NK-92 (cell line): ENCODE results near the gene SARDH.

Source experiments
- DNase-seq: peaks from one replicate; lab custom pipeline; 2025; ENCODE audit not compliant: unreplicated experiment; lab: John Stamatoyannopoulos, UW

Gene SARDH

GRCh38 chr9:133654736-133655657, 83.2 kb downstream of the SARDH start:
- no peak for DNase-seq

DNA sequence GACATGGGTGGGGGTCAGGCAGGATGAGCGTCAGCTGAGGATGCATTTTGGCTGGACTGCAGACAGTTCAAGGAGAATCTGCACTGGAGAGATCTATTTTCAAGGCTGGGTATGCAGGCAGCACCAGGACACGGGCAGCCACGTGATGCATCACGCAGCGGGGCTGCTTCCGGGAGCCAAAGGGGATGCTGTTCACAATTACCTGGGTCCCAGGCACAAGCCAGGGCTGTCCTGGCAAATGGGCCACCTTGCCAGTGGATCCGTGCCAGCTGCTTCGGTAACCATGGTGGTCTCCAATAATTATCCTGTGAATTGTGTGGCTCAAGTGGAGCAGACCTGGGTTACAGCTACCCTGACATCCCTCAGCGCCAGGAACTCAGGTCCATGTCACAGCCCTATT, 84.5 kb downstream of the SARDH start:
- no peak for DNase-seq

DNA sequence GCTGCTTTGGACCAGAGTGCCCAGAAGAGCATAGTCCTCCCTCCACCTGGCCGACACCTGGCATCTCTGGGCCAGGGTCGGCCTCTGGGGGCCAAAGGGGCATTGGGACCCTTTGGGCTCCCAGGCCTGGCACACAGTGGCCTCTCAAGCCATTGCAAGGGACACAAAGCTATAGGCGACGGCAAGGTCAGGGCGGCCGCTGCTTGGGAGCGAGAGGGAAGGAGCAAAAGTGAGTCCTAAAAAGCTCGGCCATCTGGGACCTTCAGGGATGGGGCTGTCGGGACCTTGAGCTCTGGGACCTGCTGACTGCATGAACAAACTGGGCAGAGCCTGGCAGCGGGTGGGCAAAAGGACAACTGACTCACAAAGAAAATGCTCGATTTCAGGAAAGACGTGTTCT, 88.1 kb downstream of the SARDH start:
- DNase-seq = no peak

- DNase-seq = no peak
These were observed 89.0 kb downstream of the SARDH start for GRCh38 chr9:133649194-133649593.

- no peak for DNase-seq
These were observed 90.2 kb downstream of the SARDH start for GRCh38 chr9:133647765-133648469.

- DNase-seq = no peak
These were observed 91.0 kb downstream of the SARDH start for GRCh38 chr9:133647148-133647547.

DNA sequence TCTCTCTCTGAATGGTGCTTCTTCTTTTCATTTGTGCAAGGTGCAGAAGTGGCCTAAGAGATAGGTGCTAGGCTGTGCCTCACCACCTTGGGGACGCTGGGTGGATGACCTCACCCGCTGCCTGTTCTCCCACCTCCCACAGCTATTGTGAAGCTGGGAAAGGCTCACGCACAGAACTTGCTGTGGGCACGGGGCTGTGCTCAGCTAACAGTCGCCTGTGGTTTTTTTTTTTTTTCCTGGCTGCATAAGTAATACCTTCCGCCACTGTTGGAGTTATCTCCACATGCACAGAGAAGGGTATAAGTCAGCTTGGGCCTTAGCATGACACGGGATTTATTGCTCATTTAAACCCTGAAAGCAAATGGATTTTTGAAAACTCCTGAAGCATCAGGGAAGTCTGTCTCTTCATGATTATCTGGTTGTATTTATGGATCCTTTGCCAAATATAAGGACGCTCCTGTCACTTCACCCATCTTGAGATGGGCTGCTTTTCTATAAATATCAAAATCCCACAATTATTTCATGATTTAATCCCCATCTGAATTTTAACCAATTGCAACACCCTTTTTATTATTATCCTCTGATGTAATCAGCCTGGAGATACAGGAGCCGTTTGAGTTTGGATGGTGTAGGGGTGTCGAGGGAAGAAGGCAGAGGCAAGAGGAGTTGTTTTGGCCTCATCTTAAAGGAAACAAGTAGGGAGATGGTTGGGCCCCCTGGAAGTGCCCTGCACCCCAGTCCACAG, 93.0 kb downstream of the SARDH start:
- DNase-seq = no peak

DNA sequence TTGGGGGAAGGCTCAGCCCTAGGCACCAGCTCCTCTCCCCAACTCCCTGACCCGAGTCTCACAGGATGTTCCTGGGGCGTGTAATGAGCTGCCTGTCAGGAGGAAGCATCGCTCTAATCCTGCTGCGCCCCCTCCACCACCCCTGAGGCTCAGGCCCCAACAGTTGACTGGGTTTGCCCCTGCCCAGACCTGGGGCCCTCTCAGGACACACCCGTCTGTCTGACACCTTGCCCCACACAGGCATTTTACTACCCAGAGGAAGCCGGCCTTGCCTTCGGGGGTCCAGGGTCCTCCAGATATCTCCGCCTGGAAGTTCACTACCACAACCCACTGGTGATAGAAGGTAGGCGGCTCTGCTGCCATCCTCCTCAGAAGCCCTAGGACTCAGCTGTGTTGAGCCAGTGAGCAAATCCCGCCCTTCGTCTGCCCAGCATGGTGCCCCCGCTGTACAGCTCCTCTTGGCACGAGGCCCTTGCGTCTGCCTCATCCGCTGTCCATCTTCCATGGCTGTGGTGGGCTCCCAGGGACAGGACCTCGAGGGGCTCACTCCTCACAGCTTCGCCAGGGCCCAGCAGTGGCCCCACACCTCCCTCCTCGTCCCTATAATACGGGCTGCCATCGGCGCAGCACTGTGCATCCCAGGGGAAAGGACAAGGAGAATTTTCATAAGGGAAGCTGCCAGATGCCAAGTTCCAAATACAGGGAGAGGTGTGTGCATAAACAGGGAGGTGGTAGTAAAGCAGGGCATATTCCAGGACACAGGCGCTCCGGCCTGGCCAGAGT, 94.0 kb downstream of the SARDH start:
- DNase-seq = no peak

DNA sequence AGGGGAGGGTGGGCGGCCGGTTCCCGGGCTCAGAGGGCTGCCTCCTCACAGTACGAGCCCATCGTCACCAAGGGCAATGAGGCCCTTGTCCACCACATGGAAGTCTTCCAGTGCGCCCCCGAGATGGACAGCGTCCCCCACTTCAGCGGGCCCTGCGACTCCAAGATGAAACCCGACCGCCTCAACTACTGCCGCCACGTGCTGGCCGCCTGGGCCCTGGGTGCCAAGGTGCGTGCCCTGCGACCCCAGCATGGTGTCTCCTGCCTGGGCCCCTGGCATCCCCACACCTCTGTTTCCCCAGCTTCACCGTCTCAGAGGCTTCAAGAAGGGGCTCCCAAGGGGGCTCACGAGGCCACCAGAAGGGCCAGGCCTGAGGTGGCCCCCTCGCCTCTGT, 94.8 kb downstream of the SARDH start:
- no peak for DNase-seq

DNA sequence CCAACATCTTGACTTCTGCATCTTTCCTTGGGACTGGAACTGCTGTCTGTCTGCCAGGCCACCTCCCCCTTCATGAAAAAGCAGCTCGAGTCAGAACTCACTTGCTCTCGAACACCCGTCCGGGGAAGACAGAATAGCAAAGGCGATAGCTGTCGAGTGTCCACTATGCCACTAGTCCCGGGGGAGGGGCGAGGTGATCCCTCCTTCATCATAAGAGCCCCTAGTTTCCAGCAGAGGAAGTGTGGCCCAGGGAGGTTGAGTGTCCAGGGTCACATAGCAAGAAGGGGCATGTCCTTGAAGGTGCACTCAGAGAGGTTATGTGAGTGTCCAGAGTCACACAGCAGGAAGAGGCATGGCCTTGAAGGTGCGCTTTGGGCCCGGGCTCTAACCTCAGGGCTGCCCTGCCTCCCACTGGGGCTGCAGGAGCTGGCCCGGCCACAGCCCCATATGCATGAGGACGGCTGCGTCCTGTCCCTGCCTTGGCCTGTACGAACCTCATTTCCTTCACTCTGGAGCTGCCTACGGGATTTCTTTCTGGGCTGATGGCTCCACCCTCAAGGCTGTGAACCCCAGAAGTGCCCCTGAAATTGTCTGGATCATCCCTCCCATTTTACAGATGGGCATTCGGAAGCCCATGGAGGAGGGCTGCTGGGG, 95.3 kb downstream of the SARDH start:
- DNase-seq = no peak

GRCh38 chr9:133641861-133642595, 96.1 kb downstream of the SARDH start:
- DNase-seq = no peak

- no peak for DNase-seq
These were observed 96.8 kb downstream of the SARDH start for GRCh38 chr9:133641396-133641655.

GRCh38 chr9:133640580-133641395, 97.4 kb downstream of the SARDH start:
- no peak for DNase-seq

- DNase-seq = no peak
These were observed 98.0 kb downstream of the SARDH start for GRCh38 chr9:133640160-133640559.

DNA sequence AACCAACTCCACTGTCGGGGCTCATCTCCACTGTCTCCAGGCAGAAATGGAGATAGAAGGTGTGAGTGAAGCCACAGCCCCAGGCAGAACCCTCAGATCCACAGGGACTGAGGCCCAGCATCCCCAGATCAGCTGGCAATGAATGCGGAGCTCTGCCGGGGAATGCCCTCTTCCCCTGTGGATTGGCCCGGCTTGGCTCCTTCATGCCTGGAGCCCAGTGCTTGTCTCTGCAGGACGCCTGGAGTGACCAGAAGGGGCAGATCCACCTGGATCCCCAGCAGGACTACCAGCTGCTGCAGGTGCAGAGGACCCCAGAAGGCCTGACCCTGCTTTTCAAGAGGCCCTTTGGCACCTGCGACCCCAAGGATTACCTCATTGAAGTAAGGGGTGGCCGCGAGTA, 98.5 kb downstream of the SARDH start:
- no peak for DNase-seq

GRCh38 chr9:133638711-133639110, 99.4 kb downstream of the SARDH start:
- no peak for DNase-seq

DNA sequence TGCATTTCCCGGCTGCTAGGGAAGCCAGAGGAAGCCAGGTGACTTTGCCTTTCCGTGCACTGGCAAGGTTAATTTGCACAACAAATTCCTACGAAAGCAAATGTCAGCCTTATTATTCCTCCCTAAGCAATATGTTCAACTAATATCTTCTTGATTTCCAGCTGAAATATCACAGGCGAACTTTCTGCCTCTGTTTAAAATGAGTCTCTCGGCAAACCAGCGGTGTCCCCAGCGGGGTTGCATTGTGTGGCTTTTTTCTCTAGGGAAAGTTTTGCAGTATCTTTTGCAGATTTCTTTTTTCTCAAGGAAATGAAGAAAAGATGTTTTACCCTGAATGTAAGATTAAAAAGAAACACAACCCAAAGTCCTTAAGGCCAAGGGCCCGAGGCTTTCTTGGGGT, 100.1 kb downstream of the SARDH start:
- no peak for DNase-seq

DNA sequence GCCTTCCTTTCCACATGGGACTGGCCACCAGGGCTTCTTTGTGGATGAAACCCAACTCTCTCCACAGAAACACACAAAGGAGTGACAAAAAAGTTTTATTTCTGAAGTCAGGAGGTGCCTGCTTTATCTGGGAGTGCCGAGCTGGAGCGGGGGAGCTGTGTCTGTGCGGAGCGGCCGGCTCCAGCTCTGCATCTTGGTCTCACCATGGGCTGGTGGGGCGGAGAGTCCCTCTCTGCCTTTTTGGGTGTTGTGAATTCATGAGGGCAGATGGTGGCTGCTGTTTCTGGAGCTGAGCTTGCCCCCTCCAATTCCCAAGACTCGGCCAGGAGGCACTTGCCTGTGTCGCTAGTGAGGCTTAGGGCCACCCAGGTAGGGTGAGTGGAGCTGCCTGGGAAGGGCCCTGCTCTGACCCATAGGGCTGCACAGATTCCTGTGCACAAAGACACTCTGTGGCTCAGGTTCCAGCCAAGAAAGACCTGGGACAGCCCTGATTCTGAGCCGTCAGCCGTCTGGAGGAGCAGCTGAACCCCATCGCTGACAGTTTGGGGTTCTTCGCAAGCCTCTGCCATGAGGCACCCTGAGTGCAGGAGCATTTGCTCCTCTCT, 100.6 kb downstream of the SARDH start:
- DNase-seq = no peak

- no peak for DNase-seq
These were observed 101.2 kb downstream of the SARDH start for GRCh38 chr9:133636902-133637301.
